H1 (cell line): ENCODE results near the gene NETO2.

Experiments
- ASH2L ChIP-seq: fragments of 200-600, 300-600 bp; sonication (generic); IDR thresholded peaks from one replicate; pipeline ENCODE4 v1.7.1; 2017; ENCODE audit warnings: low read length
- CEBPB ChIP-seq: IDR thresholded peaks from 2 replicates; pipeline ENCODE4 v1.6.1; 2012; ENCODE audit warnings: low read depth, low read length
- CHD1 ChIP-seq: IDR thresholded peaks from 2 replicates; pipeline ENCODE4 v1.6.1; 2012; ENCODE audit warnings: low read depth, low read length, improper control_type of control experiment
- CHD2 ChIP-seq: IDR thresholded peaks from 2 replicates; pipeline ENCODE4 v1.6.1; 2012; ENCODE audit warnings: low read length, improper control_type of control experiment
- HDAC2 ChIP-seq, 2 experiments: fragments of 300-600 bp in 1 of 2; sonication (generic) in 1 of 2; IDR thresholded peaks; 2 replicates each; pipeline ENCODE4 v1.6.1; 2011 to 2012; ENCODE audit warnings: low read depth in 2 of 2, low read length in 2 of 2, mild to moderate bottlenecking in 2 of 2, moderate library complexity in 2 of 2, borderline replicate concordance in 1 of 2, inconsistent platforms in 1 of 2
- JUN ChIP-seq: IDR thresholded peaks from 2 replicates; pipeline ENCODE4 v1.6.1; 2011; ENCODE audit warnings: low read depth, mild to moderate bottlenecking, improper control_type of control experiment, low read length
- KDM4A ChIP-seq: IDR thresholded peaks from one replicate; pipeline ENCODE4 v1.7.1; 2012; ENCODE audit warnings: low read depth, mild to moderate bottlenecking, moderate library complexity, low read length, inconsistent platforms; ENCODE audit not compliant: severe bottlenecking
- POLR2A ChIP-seq, 2 experiments: IDR thresholded peaks; 1 replicate in 1 of 2; 2 replicates in 1 of 2; pipeline ENCODE4 v1.6.1; 2011; ENCODE audit warnings: low read depth in 2 of 2, low read length in 2 of 2, mild to moderate bottlenecking in 2 of 2; ENCODE audit errors: control extremely low read depth in 1 of 2
- ZNF274 ChIP-seq: IDR thresholded peaks from 2 replicates; pipeline ENCODE4 v1.7.0; 2012; ENCODE audit warnings: low read length, borderline replicate concordance; ENCODE audit errors: extremely low read depth
- TF ChIP-seq, protein P1 (sequence below), 3 experiments: IDR thresholded peaks; 1 replicate in 2 of 3; 2 replicates in 1 of 3; pipeline versions ENCODE4 v1.5.1 to v1.6.1; 2011; ENCODE audit warnings: low read length in 3 of 3, mild to moderate bottlenecking in 3 of 3, inconsistent platforms in 2 of 3, low read depth in 1 of 3, moderate library complexity in 1 of 3; ENCODE audit not compliant: insufficient read depth in 1 of 3; ENCODE audit errors: control extremely low read depth in 1 of 3
- TF ChIP-seq, protein P2 (sequence below): IDR thresholded peaks from 2 replicates; pipeline ENCODE4 v1.6.1; 2012; ENCODE audit warnings: low read length, inconsistent platforms
- TF ChIP-seq, protein P3 (sequence below): IDR thresholded peaks from 2 replicates; pipeline ENCODE4 v1.6.1; 2012; ENCODE audit warnings: inconsistent platforms
- TF ChIP-seq, protein P4 (sequence below): IDR thresholded peaks from 2 replicates; pipeline ENCODE4 v1.6.1; 2011; ENCODE audit warnings: low read length, improper control_type of control experiment

GRCh38 chr16:47060596-47060995 is 83.1 kb downstream of the NETO2 start:
- TF ChIP-seq, protein P1, sequence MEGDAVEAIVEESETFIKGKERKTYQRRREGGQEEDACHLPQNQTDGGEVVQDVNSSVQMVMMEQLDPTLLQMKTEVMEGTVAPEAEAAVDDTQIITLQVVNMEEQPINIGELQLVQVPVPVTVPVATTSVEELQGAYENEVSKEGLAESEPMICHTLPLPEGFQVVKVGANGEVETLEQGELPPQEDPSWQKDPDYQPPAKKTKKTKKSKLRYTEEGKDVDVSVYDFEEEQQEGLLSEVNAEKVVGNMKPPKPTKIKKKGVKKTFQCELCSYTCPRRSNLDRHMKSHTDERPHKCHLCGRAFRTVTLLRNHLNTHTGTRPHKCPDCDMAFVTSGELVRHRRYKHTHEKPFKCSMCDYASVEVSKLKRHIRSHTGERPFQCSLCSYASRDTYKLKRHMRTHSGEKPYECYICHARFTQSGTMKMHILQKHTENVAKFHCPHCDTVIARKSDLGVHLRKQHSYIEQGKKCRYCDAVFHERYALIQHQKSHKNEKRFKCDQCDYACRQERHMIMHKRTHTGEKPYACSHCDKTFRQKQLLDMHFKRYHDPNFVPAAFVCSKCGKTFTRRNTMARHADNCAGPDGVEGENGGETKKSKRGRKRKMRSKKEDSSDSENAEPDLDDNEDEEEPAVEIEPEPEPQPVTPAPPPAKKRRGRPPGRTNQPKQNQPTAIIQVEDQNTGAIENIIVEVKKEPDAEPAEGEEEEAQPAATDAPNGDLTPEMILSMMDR (IDR thresholded peaks at IDR 0.05; ENCODE audit: control extremely low read depth in 1 of 3, insufficient read depth in 1 of 3, low read depth in 1 of 3, low read length in 3 of 3) = no peak
- TF ChIP-seq JUN = no peak
- TF ChIP-seq CHD2 = no peak
- TF ChIP-seq, protein P2, sequence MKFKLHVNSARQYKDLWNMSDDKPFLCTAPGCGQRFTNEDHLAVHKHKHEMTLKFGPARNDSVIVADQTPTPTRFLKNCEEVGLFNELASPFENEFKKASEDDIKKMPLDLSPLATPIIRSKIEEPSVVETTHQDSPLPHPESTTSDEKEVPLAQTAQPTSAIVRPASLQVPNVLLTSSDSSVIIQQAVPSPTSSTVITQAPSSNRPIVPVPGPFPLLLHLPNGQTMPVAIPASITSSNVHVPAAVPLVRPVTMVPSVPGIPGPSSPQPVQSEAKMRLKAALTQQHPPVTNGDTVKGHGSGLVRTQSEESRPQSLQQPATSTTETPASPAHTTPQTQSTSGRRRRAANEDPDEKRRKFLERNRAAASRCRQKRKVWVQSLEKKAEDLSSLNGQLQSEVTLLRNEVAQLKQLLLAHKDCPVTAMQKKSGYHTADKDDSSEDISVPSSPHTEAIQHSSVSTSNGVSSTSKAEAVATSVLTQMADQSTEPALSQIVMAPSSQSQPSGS = no peak
- TF ChIP-seq ZNF274 = no peak
- TF ChIP-seq CHD1 = no peak
- TF ChIP-seq, protein P3, sequence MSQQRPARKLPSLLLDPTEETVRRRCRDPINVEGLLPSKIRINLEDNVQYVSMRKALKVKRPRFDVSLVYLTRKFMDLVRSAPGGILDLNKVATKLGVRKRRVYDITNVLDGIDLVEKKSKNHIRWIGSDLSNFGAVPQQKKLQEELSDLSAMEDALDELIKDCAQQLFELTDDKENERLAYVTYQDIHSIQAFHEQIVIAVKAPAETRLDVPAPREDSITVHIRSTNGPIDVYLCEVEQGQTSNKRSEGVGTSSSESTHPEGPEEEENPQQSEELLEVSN = no peak
- no peak for TF ChIP-seq POLR2A (IDR thresholded peaks at IDR 0.05; ENCODE audit: control extremely low read depth in 1 of 2, low read depth in 2 of 2, low read length in 2 of 2)
- TF ChIP-seq KDM4A = no peak
- TF ChIP-seq, protein P4, sequence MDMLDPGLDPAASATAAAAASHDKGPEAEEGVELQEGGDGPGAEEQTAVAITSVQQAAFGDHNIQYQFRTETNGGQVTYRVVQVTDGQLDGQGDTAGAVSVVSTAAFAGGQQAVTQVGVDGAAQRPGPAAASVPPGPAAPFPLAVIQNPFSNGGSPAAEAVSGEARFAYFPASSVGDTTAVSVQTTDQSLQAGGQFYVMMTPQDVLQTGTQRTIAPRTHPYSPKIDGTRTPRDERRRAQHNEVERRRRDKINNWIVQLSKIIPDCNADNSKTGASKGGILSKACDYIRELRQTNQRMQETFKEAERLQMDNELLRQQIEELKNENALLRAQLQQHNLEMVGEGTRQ = no peak
- TF ChIP-seq CEBPB = no peak
- no peak for TF ChIP-seq ASH2L
- TF ChIP-seq HDAC2 (IDR thresholded peaks at IDR 0.05; ENCODE audit: borderline replicate concordance in 1 of 2, low read depth in 2 of 2, low read length in 2 of 2) = no peak
